GM19467 (cell line): ENCODE data around the gene TAF1C.
"Not testable (repeated sequence)": the region's sequence is repeated elsewhere in the genome, so short reads cannot be mapped to it uniquely, and the experiment has no call there.

ENCODE experiments used
- ATAC-seq: cut with Tn5 transposase; IDR thresholded peaks from one replicate; pipeline ENCODE4 v1.9.1; 2021; ENCODE audit warnings: mild to moderate bottlenecking, moderate library complexity; ENCODE audit not compliant: unreplicated experiment

Gene TAF1C

DNA sequence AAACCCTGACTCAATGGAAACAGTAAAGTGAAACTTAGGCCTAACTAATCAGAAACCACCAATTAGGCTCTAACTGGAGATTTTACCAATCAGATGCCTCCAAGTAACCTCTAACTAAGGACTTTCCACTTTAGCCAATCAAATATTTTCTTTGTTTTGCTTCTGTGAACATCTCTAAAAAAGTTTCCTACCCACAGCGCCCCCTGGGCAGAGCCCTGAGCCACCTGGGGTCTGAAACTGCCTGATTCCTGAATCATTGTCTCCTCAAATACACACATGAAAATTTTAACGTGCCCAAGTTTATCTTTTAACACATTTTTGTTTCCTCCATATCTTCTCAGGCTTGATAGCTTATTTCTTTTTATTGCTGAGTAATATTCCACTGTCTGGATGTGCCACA is 23.1 kb upstream of the TAF1C start:
- no peak for ATAC-seq

GRCh38 chr16:84207879-84208278 is 21.0 kb upstream of the TAF1C start:
- ATAC-seq, result no peak

DNA sequence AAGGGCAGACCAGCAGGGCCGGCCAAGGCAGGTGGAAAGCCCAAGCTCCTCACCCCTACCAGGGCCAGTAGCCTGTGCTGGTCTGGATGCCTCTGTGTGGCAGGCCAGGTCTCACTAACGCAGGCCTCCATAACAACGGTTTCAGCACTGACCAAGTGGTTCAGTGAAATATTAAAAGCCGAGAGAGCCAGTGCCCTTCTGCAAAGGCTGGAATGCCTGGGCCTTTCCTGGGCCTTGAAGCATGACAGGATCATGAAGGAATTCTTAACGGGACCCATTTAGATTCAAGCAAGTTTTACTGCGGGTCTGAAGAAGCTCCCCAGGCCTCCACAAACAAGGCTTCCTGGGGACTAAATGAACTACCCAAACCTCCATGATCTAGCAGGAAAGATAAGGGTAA is 20.4 kb upstream of the TAF1C start:
- ATAC-seq, result no peak

GRCh38 chr16:84205976-84206691 is 19.3 kb upstream of the TAF1C start:
- ATAC-seq, result no peak

DNA sequence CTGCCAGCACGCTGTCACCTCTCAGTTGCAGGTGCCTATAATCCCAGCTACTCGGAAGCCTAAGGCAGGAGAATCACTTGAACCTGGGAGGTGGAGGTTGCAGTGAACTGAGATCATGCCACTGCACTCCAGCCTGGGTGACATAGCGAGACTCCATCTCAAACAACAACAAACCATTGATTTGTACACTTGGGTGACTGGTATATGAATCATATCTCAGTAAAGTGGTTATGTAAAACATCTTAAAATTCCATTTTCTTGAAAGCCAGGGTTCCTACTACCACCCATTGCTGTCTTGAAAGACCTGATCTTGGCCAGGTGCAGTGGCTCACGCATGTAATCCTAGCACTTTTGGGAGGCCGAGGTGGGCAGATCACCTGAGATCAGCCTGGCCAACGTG is 18.3 kb upstream of the TAF1C start:
- ATAC-seq, result not testable (repeated sequence)

- ATAC-seq, result not testable (repeated sequence)
Observed at GRCh38 chr16:84204551-84204950, 17.7 kb upstream of the TAF1C start.

DNA sequence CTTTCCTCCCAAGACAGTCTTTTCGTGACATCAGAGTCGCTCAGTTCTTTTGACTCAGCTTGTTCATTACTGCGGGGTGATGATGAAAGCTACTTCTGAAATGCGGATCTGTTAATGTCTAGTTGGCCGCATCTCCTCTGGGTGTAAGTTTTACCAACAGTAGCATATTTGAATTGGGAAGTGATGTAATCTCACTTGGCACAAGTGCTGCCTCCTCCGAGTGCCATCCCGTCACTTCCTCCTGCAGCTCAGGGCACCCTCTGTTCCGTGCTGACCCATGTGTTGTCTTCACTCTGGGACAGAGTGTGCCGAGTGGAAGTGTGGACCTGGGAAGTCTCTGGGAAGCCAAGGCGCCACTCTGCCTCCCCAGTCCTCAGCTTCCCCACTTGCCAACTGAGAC is 13.0 kb upstream of the TAF1C start:
- ATAC-seq, result no peak

DNA sequence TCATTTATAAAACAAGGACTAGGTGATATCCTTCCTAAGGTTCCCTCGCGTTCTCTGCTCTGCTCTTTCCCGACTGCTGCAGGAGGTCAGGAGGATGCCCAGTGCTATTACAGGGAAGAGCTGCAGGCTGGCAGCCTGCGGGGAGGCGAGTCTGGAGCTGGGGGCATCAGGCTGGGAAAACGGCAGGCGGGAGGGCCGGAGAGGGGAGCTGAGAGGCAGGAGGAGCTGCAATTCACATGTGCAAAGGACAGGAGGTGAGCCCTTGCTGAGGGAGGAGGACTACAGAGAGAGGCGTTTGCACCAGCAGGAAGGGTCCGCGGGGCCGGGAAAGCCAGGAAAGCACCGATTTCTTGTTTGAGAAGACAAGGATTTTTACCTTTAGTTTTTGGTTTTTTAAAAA is 12.2 kb upstream of the TAF1C start:
- no peak for ATAC-seq

GRCh38 chr16:84198401-84198800 is 11.5 kb upstream of the TAF1C start:
- no peak for ATAC-seq

DNA sequence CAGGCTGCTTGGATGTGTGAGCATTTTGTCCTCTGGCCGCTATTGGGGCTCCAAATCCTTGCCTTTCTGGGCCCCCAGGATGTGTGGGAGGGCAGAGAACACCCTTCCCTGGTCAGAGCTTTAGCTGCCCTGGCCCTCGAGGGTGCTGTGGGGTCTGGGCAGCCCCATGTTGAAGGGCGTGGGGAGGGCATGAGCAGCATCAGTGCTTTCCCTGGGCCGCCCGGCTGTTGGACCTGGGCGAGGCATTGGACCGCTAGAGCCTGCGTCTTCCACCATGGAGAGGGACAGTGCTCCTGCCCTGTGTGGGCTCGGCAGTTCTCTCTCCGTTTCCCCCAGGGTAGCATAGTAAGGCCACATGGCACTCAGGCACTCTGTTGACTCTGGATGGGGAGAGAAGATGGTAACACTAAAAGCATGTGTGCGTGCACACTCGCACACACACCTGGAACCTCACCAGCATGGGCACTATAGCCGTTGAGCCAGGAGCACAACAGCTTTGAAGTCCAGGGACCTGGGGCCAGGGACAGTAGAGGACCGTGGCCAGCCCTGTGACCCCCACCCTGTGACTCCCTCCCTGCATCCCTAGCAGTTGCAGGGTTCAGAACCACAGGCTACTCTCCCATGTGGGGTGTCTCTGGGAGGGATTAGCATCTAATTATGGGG is 10.7 kb upstream of the TAF1C start:
- no peak for ATAC-seq

DNA sequence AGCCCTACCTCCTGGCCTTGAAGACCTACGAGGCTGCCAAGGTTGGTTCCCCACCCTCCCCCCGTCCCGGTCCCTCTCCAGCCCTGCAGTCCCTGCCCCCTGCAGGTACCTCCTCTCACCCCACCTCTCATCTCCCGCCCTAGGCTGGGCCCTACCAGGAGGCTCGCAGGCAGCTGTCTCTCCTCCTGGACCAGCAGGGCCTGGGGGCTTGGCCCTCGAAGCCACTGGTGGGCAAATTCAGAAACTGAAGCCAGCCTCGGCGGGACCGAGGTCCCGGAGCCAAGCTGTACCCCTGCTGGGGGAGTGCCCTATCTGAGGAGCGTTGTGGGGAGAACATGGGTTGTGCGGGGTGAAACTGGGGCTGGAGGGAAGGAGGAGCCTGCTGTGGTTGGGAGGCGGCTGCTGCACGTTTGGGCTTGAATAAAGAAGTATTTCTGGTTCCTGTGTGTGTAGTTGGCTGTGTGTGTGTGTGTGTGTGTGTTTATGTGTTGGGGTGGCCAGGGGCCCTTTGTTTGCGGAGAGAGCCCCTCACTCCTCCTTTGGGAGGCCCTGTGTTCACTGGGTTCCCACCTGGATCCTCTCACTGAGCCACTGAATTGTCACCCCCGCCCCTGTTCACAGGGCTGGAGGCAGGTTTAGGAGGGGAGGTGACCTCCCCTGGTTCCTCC is 10.0 kb upstream of the TAF1C start:
- ATAC-seq, result no peak

DNA sequence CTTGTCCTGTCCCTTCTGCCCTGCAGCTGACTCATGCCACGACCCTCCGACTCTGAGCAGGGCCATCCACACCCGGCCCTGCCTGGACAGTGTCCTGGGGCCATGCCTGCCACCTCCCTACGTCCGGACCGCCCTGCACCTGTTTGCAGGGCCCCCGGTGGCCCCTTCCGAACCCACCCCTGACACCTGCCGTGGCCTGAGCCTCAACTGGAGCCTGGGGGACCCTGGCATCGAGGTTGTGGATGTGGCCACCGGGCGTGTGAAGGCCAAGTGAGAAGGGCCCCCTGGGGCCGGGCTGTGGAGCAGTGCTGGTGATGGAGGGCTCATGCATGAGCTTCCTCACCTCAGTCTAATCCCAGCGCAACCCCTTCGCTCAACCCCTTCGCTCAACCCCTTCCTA is 9.2 kb upstream of the TAF1C start:
- ATAC-seq, result no peak

GRCh38 chr16:84195201-84196093 is 8.6 kb upstream of the TAF1C start:
- no peak for ATAC-seq

- no peak for ATAC-seq
Observed at GRCh38 chr16:84194470-84195200, 7.8 kb upstream of the TAF1C start.

DNA sequence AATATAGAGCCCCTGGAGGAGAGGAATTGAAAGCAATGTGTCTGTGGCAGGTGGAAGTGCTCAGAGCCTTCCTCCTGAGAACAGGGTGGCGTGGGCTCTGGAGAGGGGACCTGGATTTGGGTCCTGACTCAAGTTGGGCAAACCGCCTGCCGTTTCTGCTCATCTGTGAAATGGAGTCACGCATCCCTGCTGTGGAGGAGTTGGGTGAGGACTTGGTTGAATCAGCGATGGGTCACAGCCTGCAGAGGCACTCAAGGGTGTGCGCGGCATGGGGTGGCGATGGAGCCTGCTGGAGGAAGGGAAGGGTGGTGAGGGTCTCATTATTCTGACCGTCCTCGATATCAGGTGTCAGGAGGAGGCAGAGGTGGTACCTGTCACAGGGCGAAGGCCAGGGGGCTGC is 7.2 kb upstream of the TAF1C start:
- no peak for ATAC-seq

- ATAC-seq, result no peak
Observed at GRCh38 chr16:84193480-84193879, 6.6 kb upstream of the TAF1C start.

GRCh38 chr16:84191466-84191865 is 4.6 kb upstream of the TAF1C start:
- no peak for ATAC-seq

- no peak for ATAC-seq
Observed at GRCh38 chr16:84190731-84191388, 4.0 kb upstream of the TAF1C start, which contains the start of gene ADAD2. Gene ADAD2 (plus strand): TSS chr16:84191157. CDS start chr16:84191231, 74 bp downstream.

DNA sequence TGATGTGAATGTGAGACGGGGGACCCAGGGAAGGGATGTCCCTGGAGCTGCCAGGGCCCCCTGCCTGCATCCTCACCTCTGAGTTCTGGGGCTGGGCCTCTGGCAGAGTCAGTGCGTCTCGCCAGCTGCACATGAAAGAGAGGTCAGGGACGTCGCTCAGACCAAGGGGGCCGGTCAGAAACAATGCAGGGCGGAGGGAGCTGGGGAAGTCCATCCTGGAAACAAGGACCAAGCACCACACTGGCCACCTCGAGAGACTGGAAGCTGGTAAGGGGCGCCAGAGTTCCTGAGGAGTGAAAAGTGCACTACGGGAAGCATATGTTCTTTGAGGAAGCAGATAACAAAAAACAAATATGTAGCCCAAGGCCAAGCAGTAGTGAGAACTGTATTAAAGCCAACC is 2.1 kb downstream of the TAF1C start:
- no peak for ATAC-seq
